H1 (cell line): ENCODE data around the gene TOMM22. TPM values are rescaled to one million over a fixed set of nuclear protein-coding genes. Genes with fewer than 3 reads are reported as not detected.
A peak's percentile ranks its signal among the peaks of the same experiment; 100 is the strongest.

ENCODE experiments used
- CTCF ChIA-PET: fragments of 300-600 bp; sonication (Branson Sonifier 250); formaldehyde crosslinking; loops from one replicate; lab custom pipeline; 2021; ENCODE audit not compliant: partially characterized antibody; lab: Charles Lee
- POLR2A ChIA-PET: fragments of 300-600 bp; sonication (Branson Sonifier 250); formaldehyde crosslinking; loops from one replicate; lab custom pipeline; 2021; ENCODE audit warnings: inconsistent platforms; ENCODE audit not compliant: partially characterized antibody; lab: Charles Lee
- DNase-seq, 2 experiments: peaks; one replicate each; pipeline versions ENCODE4 v3.0.0 to v3.0.0-alpha.2; 2010 to 2022; ENCODE audit warnings: low spot score in 2 of 2, low read depth in 1 of 2, mixed read lengths in 1 of 2
- FAIRE-seq: peaks from 2 replicates; lab custom pipeline; 2011; peaks lifted over from hg19 to GRCh38; lab: Jason Lieb, UNC
- H2AFZ ChIP-seq: 2 replicates; pipeline ENCODE4 v1.8.1; 2012; ENCODE audit warnings: low read length, inconsistent platforms
- H2AK5ac ChIP-seq: 2 replicates; pipeline ENCODE4 v1.6.1; 2013; ENCODE audit warnings: low read depth, low read length
- H2BK120ac ChIP-seq: replicated peaks from 2 replicates; pipeline ENCODE3; 2013; ENCODE audit warnings: low read depth, low read length, inconsistent platforms
- H2BK12ac ChIP-seq: 2 replicates; pipeline ENCODE4 v1.6.1; 2013; ENCODE audit warnings: low read depth, low read length
- H2BK15ac ChIP-seq: 2 replicates; pipeline ENCODE4 v1.6.1; 2013; ENCODE audit warnings: low read length
- H2BK20ac ChIP-seq: 2 replicates; pipeline ENCODE4 v1.6.1; 2013; ENCODE audit warnings: low read length
- H2BK5ac ChIP-seq: 2 replicates; pipeline ENCODE4 v1.6.1; 2013; ENCODE audit warnings: low read depth, low read length
- H3K14ac ChIP-seq: 2 replicates; pipeline ENCODE4 v1.6.1; 2013; ENCODE audit warnings: inconsistent platforms; ENCODE audit not compliant: insufficient read length
- H3K18ac ChIP-seq: 2 replicates; pipeline ENCODE4 v1.6.1; 2013; ENCODE audit warnings: low read length; ENCODE audit errors: extremely low read depth
- H3K23ac ChIP-seq: 2 replicates; pipeline ENCODE4 v1.6.1; 2013; ENCODE audit warnings: inconsistent platforms; ENCODE audit not compliant: insufficient read length
- H3K23me2 ChIP-seq: 2 replicates; pipeline ENCODE4 v1.6.1; 2013; ENCODE audit warnings: low read depth, low read length
- H3K27ac ChIP-seq: 2 replicates; pipeline ENCODE4 v1.6.1; 2011; ENCODE audit warnings: low read depth, low read length, inconsistent platforms
- H3K27me3 ChIP-seq, 4 experiments: replicated peaks in 1 of 4; 1 replicate in 1 of 4; 2 replicates in 3 of 4; pipeline versions ENCODE4 v1.6.1 to v1.8.1; 2011 to 2013; ENCODE audit warnings: low read length in 3 of 4, mild to moderate bottlenecking in 3 of 4, inconsistent platforms in 2 of 4, mixed read lengths in 2 of 4, moderate library complexity in 1 of 4; ENCODE audit not compliant: control insufficient read depth in 3 of 4, insufficient read depth in 3 of 4; ENCODE audit errors: extremely low read depth in 1 of 4
- H3K36me3 ChIP-seq, 4 experiments: 2 replicates each; pipeline versions ENCODE4 v1.6.1 to v1.8.1; 2011 to 2013; ENCODE audit warnings: mild to moderate bottlenecking in 4 of 4, low read length in 3 of 4, moderate library complexity in 2 of 4, control low read depth in 1 of 4, inconsistent platforms in 1 of 4; ENCODE audit not compliant: insufficient read depth in 4 of 4, control insufficient read depth in 2 of 4
- H3K4ac ChIP-seq: replicated peaks from 2 replicates; pipeline ENCODE3; 2013; ENCODE audit warnings: low read length, low read depth, mixed read lengths, inconsistent platforms; ENCODE audit not compliant: insufficient read length
- H3K4me1 ChIP-seq, 4 experiments: replicated peaks in 1 of 4; 1 replicate in 1 of 4; 2 replicates in 3 of 4; pipeline versions ENCODE4 v1.6.1 to v1.8.1; 2011 to 2013; ENCODE audit warnings: low read length in 3 of 4, inconsistent platforms in 2 of 4, mixed read lengths in 1 of 4; ENCODE audit not compliant: insufficient read depth in 4 of 4, control insufficient read depth in 3 of 4
- H3K4me2 ChIP-seq, 2 experiments: 2 replicates each; pipeline versions ENCODE4 v1.6.1 to v1.8.1; 2011 to 2013; ENCODE audit warnings: low read depth in 2 of 2, low read length in 2 of 2, control low read depth in 1 of 2, inconsistent platforms in 1 of 2, mild to moderate bottlenecking in 1 of 2; ENCODE audit not compliant: insufficient read depth in 1 of 2
- H3K4me3 ChIP-seq, 4 experiments: fragments of 200-600, 300-600 bp in 1 of 4; sonication (generic), shearing (Covaris generic), sonication (Bioruptor Twin) in 1 of 4; 2 replicates each; pipeline versions ENCODE4 v1.5.1 to v1.8.1; 2011 to 2016; ENCODE audit warnings: low read length in 4 of 4, low read depth in 3 of 4, control low read depth in 2 of 4, inconsistent platforms in 2 of 4, mild to moderate bottlenecking in 2 of 4, mixed read lengths in 1 of 4, moderate library complexity in 1 of 4; ENCODE audit not compliant: insufficient read depth in 2 of 4; ENCODE audit errors: extremely low read depth in 1 of 4
- H3K56ac ChIP-seq: replicated peaks from 2 replicates; pipeline ENCODE3; 2013; ENCODE audit warnings: low read depth, mild to moderate bottlenecking, mixed read lengths, low read length, inconsistent platforms; ENCODE audit not compliant: insufficient read length
- H3K79me1 ChIP-seq: 2 replicates; pipeline ENCODE4 v1.6.1; 2013; ENCODE audit warnings: low read depth, low read length, control low read depth
- H3K79me2 ChIP-seq, 2 experiments: 2 replicates each; pipeline versions ENCODE4 v1.6.1 to v1.8.1; 2012 to 2013; ENCODE audit warnings: low read length in 2 of 2, mild to moderate bottlenecking in 2 of 2, inconsistent platforms in 1 of 2; ENCODE audit not compliant: insufficient read depth in 2 of 2, control insufficient read depth in 1 of 2
- H3K9ac ChIP-seq, 4 experiments: replicated peaks in 1 of 4; 1 replicate in 1 of 4; 2 replicates in 3 of 4; pipeline versions ENCODE4 v1.6.1 to v1.8.1; 2011 to 2013; ENCODE audit warnings: low read depth in 3 of 4, low read length in 3 of 4, control low read depth in 2 of 4, mild to moderate bottlenecking in 2 of 4, moderate library complexity in 2 of 4, inconsistent platforms in 1 of 4; ENCODE audit errors: extremely low read depth in 1 of 4
- H3K9me3 ChIP-seq, 2 experiments: 2 replicates each; pipeline versions ENCODE4 v1.6.1 to v1.8.1; 2012 to 2013; ENCODE audit warnings: mild to moderate bottlenecking in 2 of 2, moderate library complexity in 2 of 2, control low read depth in 1 of 2, inconsistent platforms in 1 of 2, low read depth in 1 of 2, low read length in 1 of 2, mixed read lengths in 1 of 2; ENCODE audit not compliant: insufficient read depth in 2 of 2
- H4K20me1 ChIP-seq, 2 experiments: replicated peaks in 1 of 2; 2 replicates each; pipeline versions ENCODE3 to v1.8.1; 2011 to 2013; ENCODE audit warnings: inconsistent platforms in 2 of 2, low read length in 2 of 2, mild to moderate bottlenecking in 1 of 2; ENCODE audit not compliant: insufficient read depth in 2 of 2, control insufficient read depth in 1 of 2
- H4K5ac ChIP-seq: 2 replicates; pipeline ENCODE4 v1.6.1; 2013; ENCODE audit warnings: low read length, low read depth, mixed read lengths, inconsistent platforms; ENCODE audit not compliant: insufficient read length
- H4K8ac ChIP-seq: 2 replicates; pipeline ENCODE4 v1.8.0; 2013; ENCODE audit warnings: mild to moderate bottlenecking, moderate library complexity, low read length, inconsistent platforms; ENCODE audit not compliant: insufficient read depth; ENCODE audit errors: extremely low read depth
- H4K91ac ChIP-seq: replicated peaks from 2 replicates; pipeline ENCODE3; 2013; ENCODE audit warnings: low read length, mixed read lengths, inconsistent platforms; ENCODE audit not compliant: insufficient read length
- BACH1 ChIP-seq: IDR thresholded peaks from 2 replicates; pipeline ENCODE4 v1.6.1; 2012; ENCODE audit warnings: low read length, improper control_type of control experiment
- CHD1 ChIP-seq: IDR thresholded peaks from 2 replicates; pipeline ENCODE4 v1.6.1; 2012; ENCODE audit warnings: low read depth, low read length, improper control_type of control experiment
- RNF2 ChIP-seq: fragments of 200-900, 300-1000 bp; sonication (generic); IDR thresholded peaks from 2 replicates; pipeline ENCODE4 v1.7.1; 2016; ENCODE audit warnings: borderline replicate concordance, low read depth, mild to moderate bottlenecking, antibody characterized with exemption, low read length; ENCODE audit not compliant: poor library complexity, severe bottlenecking; ENCODE audit errors: missing control alignments
- SAP30 ChIP-seq: fragments of 300-600 bp; sonication (generic); IDR thresholded peaks from 2 replicates; pipeline ENCODE4 v1.7.1; 2012; ENCODE audit warnings: low read length, moderate library complexity, mild to moderate bottlenecking, inconsistent platforms; ENCODE audit not compliant: insufficient read depth, insufficient replicate concordance
- SIRT6 ChIP-seq: IDR thresholded peaks from one replicate; pipeline ENCODE4 v1.7.1; 2012; ENCODE audit warnings: low read length, inconsistent platforms
- TAF1 ChIP-seq: IDR thresholded peaks from 2 replicates; pipeline ENCODE4 v1.6.1; 2011; ENCODE audit warnings: mild to moderate bottlenecking, low read depth, low read length
- ZNF274 ChIP-seq: IDR thresholded peaks from 2 replicates; pipeline ENCODE4 v1.7.0; 2012; ENCODE audit warnings: low read length, borderline replicate concordance; ENCODE audit errors: extremely low read depth
- WGBS, 2 experiments: shearing (Covaris generic) in 1 of 2; methylation state at CpG; one replicate each; pipeline versions ENCODE4 v1.1.6 to v1.1.7; 2013 to 2015; ENCODE audit warnings: low lambda C conversion rate in 2 of 2, mixed read lengths in 2 of 2, inconsistent platforms in 1 of 2, low coverage in 1 of 2, missing lambda C conversion rate in 1 of 2; ENCODE audit not compliant: insufficient replicate concordance in 2 of 2, insufficient coverage in 1 of 2, insufficient read length in 1 of 2; ENCODE audit errors: extremely low coverage in 1 of 2, missing lambda C conversion rate in 1 of 2; 5-methylcytosine and 5-hydroxymethylcytosine counted together
- polyA plus RNA-seq, 7 experiments: library from polyadenylated mRNA; depleted of rRNA in 3 of 7; stranded (reverse) in 5 of 7; unstranded in 2 of 7; fragments of >200 nt in 5 of 7; fragments of 200-250 nt in 2 of 7; gene quantifications; 1 replicate in 5 of 7; 2 replicates in 1 of 7; 4 replicates in 1 of 7; pipeline versions ENCODE4 v1.2.1 to v1.2.3, GENCODE V29; 2011 to 2013; ENCODE audit warnings: missing spikeins in 2 of 7, mixed read lengths in 2 of 7
- total RNA-seq: library from RNA; stranded (reverse); fragmentation: NEBNext Ultra II Directional; extraction: Animal tissue kit (Norgen Biotek cat#: 25700); gene quantifications from 2 replicates; pipeline ENCODE4 v1.2.1, GENCODE V29; 2021
- TF ChIP-seq, protein P1 (sequence below): IDR thresholded peaks from 2 replicates; pipeline ENCODE4 v1.6.1; 2011; ENCODE audit warnings: low read length, improper control_type of control experiment
- TF ChIP-seq, protein P2 (sequence below), 3 experiments: IDR thresholded peaks; 1 replicate in 2 of 3; 2 replicates in 1 of 3; pipeline versions ENCODE4 v1.5.1 to v1.6.1; 2011; ENCODE audit warnings: low read length in 3 of 3, mild to moderate bottlenecking in 3 of 3, inconsistent platforms in 2 of 3, low read depth in 1 of 3, moderate library complexity in 1 of 3; ENCODE audit not compliant: insufficient read depth in 1 of 3; ENCODE audit errors: control extremely low read depth in 1 of 3

The TOMM22 gene
- total and polyA plus RNA-seq, 2 of the 8 experiments (the other 6 are each of a cell fraction or from before 2014, with no cell fraction given) = 84.0 to 125 TPM

DNA sequence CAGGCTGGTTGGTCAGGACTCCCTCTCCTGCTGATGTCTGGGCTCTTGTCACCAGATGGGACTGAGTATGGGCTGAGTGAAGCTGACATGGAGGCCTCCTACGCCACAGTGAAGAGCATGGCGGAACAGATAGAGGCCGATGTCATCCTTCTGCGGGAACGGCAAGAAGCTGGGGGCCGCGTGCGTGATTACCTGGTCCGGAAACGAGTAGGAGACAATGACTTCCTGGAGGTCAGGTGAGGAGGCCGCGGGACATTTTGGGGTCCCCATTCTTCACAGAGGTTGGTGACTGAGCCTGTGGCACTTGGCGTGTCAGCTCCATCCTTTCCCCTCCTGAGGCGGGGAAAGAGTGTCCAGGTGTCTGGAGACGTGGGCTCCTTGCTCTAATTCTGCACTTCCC, 34.1 kb downstream of the TOMM22 start:
- DNase-seq = no peak
- Histone ChIP-seq H2BK5ac (peak overlapping the region; percentile 73), H3K14ac (no peak overlapping the region), H2AFZ (no peak overlapping the region), H3K27ac (0 out of 2 replicates have a peak overlapping the region, but pooled peaks have one; percentile 15), H3K36me3 (peaks cover 4 to 39% (median 18%) of the 10 kb centered on the region in 4 experiments; a peak in 6 of 8 replicates), H3K4me3 (no peak overlapping the region), H3K23ac (no peak overlapping the region), H3K4ac (peak overlapping the region; percentile 87), H4K20me1 (peaks cover 5 to 24% of the 10 kb centered on the region in 2 experiments), H2BK12ac (no peak overlapping the region), H3K9me3 (no peaks in the 10 kb centered on the region), H4K91ac (peak overlapping the region; percentile 54), H2BK120ac (no peak overlapping the region), H3K23me2 (no peaks in the 10 kb centered on the region), H2AK5ac (no peak overlapping the region), H3K79me1 (peaks cover 20% of the 10 kb centered on the region), H3K4me1 (peaks cover 4 to 10% (median 6%) of the 10 kb centered on the region in 4 experiments), H3K27me3 (no peaks in the 10 kb centered on the region), H3K9ac (no peak overlapping the region), H2BK20ac (no peak overlapping the region), H4K5ac (no peak overlapping the region), H4K8ac (no peak overlapping the region), H3K56ac (no peak overlapping the region), H2BK15ac (0 out of 2 replicates have a peak overlapping the region, but pooled peaks have one; percentile 13), H3K4me2 (no peak overlapping the region), H3K18ac (peak overlapping the region; percentile 19; the same call in 1 of the 2 replicates), H3K79me2 (peaks cover 3 to 50% of the 10 kb centered on the region in 2 experiments)
- ChIA-PET POLR2A (interaction anchor here (0.8 to 5.1 kb wide), 8 partner anchors 9 to 33 kb away, joined by 3 to 39 read pairs (median 3); partner anchors contain the start of genes GTPBP1 and TOMM22), CTCF (interaction anchor here (1.4 to 5.1 kb wide), 5 partner anchors 10 to 153 kb away, joined by 3 to 26 read pairs (median 6); partner anchors contain the start of gene TOMM22)
- FAIRE-seq = no peak
- WGBS, 2 experiments = 96% methylated on average over 15 of the region's 15 CpGs; no CpG with 5 or more reads in 1 of the 2 experiments
- TF ChIP-seq ZNF274 (no peak), TAF1 (no peak), SIRT6 (no peak), CHD1 (no peak), BACH1 (no peak), RNF2 (no peak), SAP30 (no peak)
- TF ChIP-seq, protein P1, sequence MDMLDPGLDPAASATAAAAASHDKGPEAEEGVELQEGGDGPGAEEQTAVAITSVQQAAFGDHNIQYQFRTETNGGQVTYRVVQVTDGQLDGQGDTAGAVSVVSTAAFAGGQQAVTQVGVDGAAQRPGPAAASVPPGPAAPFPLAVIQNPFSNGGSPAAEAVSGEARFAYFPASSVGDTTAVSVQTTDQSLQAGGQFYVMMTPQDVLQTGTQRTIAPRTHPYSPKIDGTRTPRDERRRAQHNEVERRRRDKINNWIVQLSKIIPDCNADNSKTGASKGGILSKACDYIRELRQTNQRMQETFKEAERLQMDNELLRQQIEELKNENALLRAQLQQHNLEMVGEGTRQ = no peak
- TF ChIP-seq, protein P2, sequence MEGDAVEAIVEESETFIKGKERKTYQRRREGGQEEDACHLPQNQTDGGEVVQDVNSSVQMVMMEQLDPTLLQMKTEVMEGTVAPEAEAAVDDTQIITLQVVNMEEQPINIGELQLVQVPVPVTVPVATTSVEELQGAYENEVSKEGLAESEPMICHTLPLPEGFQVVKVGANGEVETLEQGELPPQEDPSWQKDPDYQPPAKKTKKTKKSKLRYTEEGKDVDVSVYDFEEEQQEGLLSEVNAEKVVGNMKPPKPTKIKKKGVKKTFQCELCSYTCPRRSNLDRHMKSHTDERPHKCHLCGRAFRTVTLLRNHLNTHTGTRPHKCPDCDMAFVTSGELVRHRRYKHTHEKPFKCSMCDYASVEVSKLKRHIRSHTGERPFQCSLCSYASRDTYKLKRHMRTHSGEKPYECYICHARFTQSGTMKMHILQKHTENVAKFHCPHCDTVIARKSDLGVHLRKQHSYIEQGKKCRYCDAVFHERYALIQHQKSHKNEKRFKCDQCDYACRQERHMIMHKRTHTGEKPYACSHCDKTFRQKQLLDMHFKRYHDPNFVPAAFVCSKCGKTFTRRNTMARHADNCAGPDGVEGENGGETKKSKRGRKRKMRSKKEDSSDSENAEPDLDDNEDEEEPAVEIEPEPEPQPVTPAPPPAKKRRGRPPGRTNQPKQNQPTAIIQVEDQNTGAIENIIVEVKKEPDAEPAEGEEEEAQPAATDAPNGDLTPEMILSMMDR (IDR thresholded peaks at IDR 0.05; ENCODE audit: control extremely low read depth in 1 of 3, insufficient read depth in 1 of 3, low read depth in 1 of 3, low read length in 3 of 3) = no peak
